HepG2 (cell line): ENCODE data around the gene ALOX5AP. TPM values are rescaled to one million over a fixed set of nuclear protein-coding genes. Genes with fewer than 3 reads are reported as not detected.

Experiments used
- ATAC-seq: fragments of 200-7000 bp; cut with Tn5 transposase; 3 replicates; pipeline ENCODE4 v1.9.1; 2020; ENCODE audit warnings: mild to moderate bottlenecking, moderate library complexity
- BruUV-seq: library from RNA; stranded (reverse); fragments of 400-500 nt; replicated peaks from 2 replicates; lab custom pipeline; 2021; lab: Mats Ljungman, UMichigan
- CTCF ChIA-PET: fragments of 300-600 bp; formaldehyde crosslinking; extraction: SDS; loops from one replicate; lab custom pipeline; 2021; ENCODE audit warnings: low total read pairs, inconsistent platforms, low intra/inter-chr PET ratio; lab: Yijun Ruan, JAX
- POLR2A ChIA-PET: fragments of 350-600 bp; sonication (Branson Sonifier 250); formaldehyde crosslinking; loops from one replicate; lab custom pipeline; 2020; ENCODE audit warnings: antibody characterized with exemption, inconsistent platforms; lab: Yijun Ruan, JAX
- DNase-seq: peaks from one replicate; pipeline ENCODE4 v3.0.0-alpha.2; 2015; ENCODE audit warnings: low spot score
- FAIRE-seq: peaks from 3 replicates; lab custom pipeline; 2011; peaks lifted over from hg19 to GRCh38; lab: Jason Lieb, UNC
- H2AFZ ChIP-seq: one replicate; pipeline ENCODE4 v1.6.1; 2011; ENCODE audit warnings: low read length, inconsistent platforms
- H3K27ac ChIP-seq: fragments of 300-600 bp; 3 replicates; pipeline ENCODE4 v1.8.0; 2011; ENCODE audit warnings: mixed run types, mild to moderate bottlenecking, mixed read lengths, low read length, inconsistent platforms; ENCODE audit not compliant: insufficient read depth; ENCODE audit errors: extremely low read length
- H3K27me3 ChIP-seq, 2 experiments: fragments of 200-600 bp in 1 of 2; 2 replicates in 1 of 2; 3 replicates in 1 of 2; pipeline versions ENCODE4 v1.6.0 to v1.8.0; 2011; ENCODE audit warnings: low read length in 2 of 2, mild to moderate bottlenecking in 2 of 2, moderate library complexity in 2 of 2, inconsistent platforms in 1 of 2; ENCODE audit not compliant: insufficient read depth in 2 of 2, control insufficient read depth in 1 of 2
- H3K36me3 ChIP-seq, 2 experiments: fragments of 200-600 bp in 1 of 2; replicated peaks in 1 of 2; 2 replicates in 1 of 2; 3 replicates in 1 of 2; pipeline versions ENCODE4 v1.5.1 to v1.8.0; 2011; ENCODE audit warnings: low read length in 2 of 2, inconsistent platforms in 1 of 2; ENCODE audit not compliant: insufficient read depth in 2 of 2, control insufficient read depth in 1 of 2
- H3K4me1 ChIP-seq: 2 replicates; pipeline ENCODE4 v1.5.1; 2012; ENCODE audit warnings: low read length, inconsistent platforms; ENCODE audit not compliant: insufficient read depth
- H3K4me2 ChIP-seq: 2 replicates; pipeline ENCODE4 v1.6.0; 2011; ENCODE audit warnings: low read depth, low read length, inconsistent platforms
- H3K4me3 ChIP-seq, 3 experiments: fragments of 200-600 bp in 1 of 3; sonication (generic), shearing (Covaris generic) in 1 of 3; replicated peaks in 1 of 3; 2 replicates each; pipeline ENCODE4 v1.5.1; 2011 to 2016; ENCODE audit warnings: low read length in 3 of 3, inconsistent platforms in 2 of 3, low read depth in 2 of 3, mild to moderate bottlenecking in 2 of 3, control low read depth in 1 of 3, mixed read lengths in 1 of 3; ENCODE audit not compliant: insufficient read depth in 1 of 3
- H3K79me2 ChIP-seq: one replicate; pipeline ENCODE4 v1.6.1; 2011; ENCODE audit warnings: low read length, inconsistent platforms; ENCODE audit not compliant: insufficient read depth
- H3K9ac ChIP-seq: 2 replicates; pipeline ENCODE4 v1.6.0; 2011; ENCODE audit warnings: mild to moderate bottlenecking, low read depth, low read length, inconsistent platforms; ENCODE audit not compliant: insufficient read depth
- H3K9me3 ChIP-seq: 2 replicates; pipeline ENCODE4 v1.5.1; 2012; ENCODE audit warnings: mild to moderate bottlenecking, low read length
- H4K20me1 ChIP-seq: 2 replicates; pipeline ENCODE4 v1.6.0; 2011; ENCODE audit warnings: inconsistent platforms, mild to moderate bottlenecking, low read length, moderate library complexity; ENCODE audit not compliant: insufficient read depth
- FOXJ3 ChIP-seq: sonication (generic); formaldehyde crosslinking; IDR thresholded peaks from 2 replicates; pipeline ENCODE4 v1.4.0; 2020; ENCODE audit warnings: missing genetic modification reagents, mild to moderate bottlenecking, borderline replicate concordance
- FOXO4 ChIP-seq: sonication (generic); formaldehyde crosslinking; conservative IDR thresholded peaks from 2 replicates; pipeline ENCODE4 v1.8.1; 2023; ENCODE audit warnings: missing genetic modification reagents
- HES4 ChIP-seq: sonication (generic); formaldehyde crosslinking; IDR thresholded peaks from 2 replicates; pipeline ENCODE4 v1.9.0; 2021; ENCODE audit warnings: mild to moderate bottlenecking, missing genetic modification reagents, borderline replicate concordance
- HNRNPUL1 ChIP-seq: fragments of 200-400 bp; formaldehyde crosslinking; IDR thresholded peaks from 2 replicates; pipeline ENCODE4 v1.6.1; 2017; ENCODE audit warnings: low read depth, mild to moderate bottlenecking, low read length, moderate library complexity
- KDM6A ChIP-seq: IDR thresholded peaks from 2 replicates; pipeline ENCODE4 v1.6.1; 2016; ENCODE audit warnings: low read depth
- POLR2A ChIP-seq, 2 experiments: IDR thresholded peaks; 2 replicates each; pipeline ENCODE4 v1.6.1; 2011; ENCODE audit warnings: low read depth in 2 of 2, low read length in 2 of 2, mild to moderate bottlenecking in 1 of 2, moderate library complexity in 1 of 2; ENCODE audit not compliant: insufficient read depth in 1 of 2
- SATB2 ChIP-seq: sonication (generic); formaldehyde crosslinking; IDR thresholded peaks from 2 replicates; pipeline ENCODE4 v1.5.0; 2020; ENCODE audit warnings: missing genetic modification reagents
- ZNF530 ChIP-seq: sonication (generic); formaldehyde crosslinking; IDR thresholded peaks from 2 replicates; pipeline ENCODE4 v1.5.0; 2020; ENCODE audit warnings: low read depth, mild to moderate bottlenecking, missing genetic modification reagents
- WGBS: methylation state at CpG from one replicate; pipeline ENCODE4 v1.1.6; 2017; ENCODE audit warnings: low lambda C conversion rate; 5-methylcytosine and 5-hydroxymethylcytosine counted together
- in situ Hi-C: cut with HindIII; loops from 2 replicates; pipeline ENCODE4 v1.10.0; 2017; ENCODE audit warnings: low pct_unique_long_range_greater_than_20kb; ENCODE audit not compliant: extremely low pct_ligation_motif_present
- intact Hi-C: fragments of 100-400 bp; cut with micrococcal nuclease; formaldehyde crosslinking; loops from one replicate; pipeline ENCODE4 v1.10.0; 2022; ENCODE audit not compliant: unreplicated experiment
- polyA plus RNA-seq, 8 experiments: library from polyadenylated mRNA; depleted of rRNA in 3 of 8; stranded (reverse) in 7 of 8; unstranded in 1 of 8; fragments of >200 nt; fragmentation: Illumina TruSeq in 4 of 8; extraction: Trizol in 4 of 8; gene quantifications; 2 replicates each; pipeline versions ENCODE4 v1.2.1 to v1.2.3, GENCODE V29; 2011 to 2016; ENCODE audit warnings: low read depth in 4 of 8, missing spikeins in 1 of 8, mixed read lengths in 1 of 8; ENCODE audit not compliant: insufficient read depth in 1 of 8
- total RNA-seq, 5 experiments: library from RNA; depleted of rRNA; stranded (reverse); fragments of >200 nt; fragmentation: Illumina TruSeq; extraction: Trizol; gene quantifications; 2 replicates each; pipeline ENCODE4 v1.2.3, GENCODE V29; 2016; ENCODE audit warnings: low read depth in 1 of 5

Gene ALOX5AP
- total and polyA plus RNA-seq, 2 of the 13 experiments (the other 11 are each of a cell fraction or from before 2014, with no cell fraction given), result 0.97 to 1.2 TPM

DNA sequence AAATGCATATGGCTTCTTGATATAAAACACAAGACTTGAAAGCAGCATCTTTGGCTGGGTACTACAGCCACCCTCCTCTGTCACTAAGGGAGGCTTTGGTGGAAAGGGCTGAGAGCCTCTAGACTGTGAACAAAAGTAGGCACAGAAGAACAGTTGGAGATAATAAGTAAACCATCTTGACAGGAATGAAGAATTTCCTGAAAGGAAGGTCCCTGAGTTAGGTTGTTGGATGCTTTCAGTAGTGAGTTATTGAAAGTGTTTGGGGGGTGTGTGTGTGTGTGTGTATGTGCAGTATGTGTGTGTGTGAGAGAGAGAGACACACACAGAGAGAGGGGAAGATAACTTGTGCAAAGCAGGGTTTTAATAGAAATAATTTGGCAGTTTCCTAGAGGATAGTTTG lies 38.2 kb downstream of the ALOX5AP start:
- no peak for FAIRE-seq
- peaks cover 0 to 5% of the 10 kb centered on the region in 2 experiments; a peak in 1 of 5 replicates for H3K27me3 ChIP-seq
- DNase-seq, result no peak
- H4K20me1 ChIP-seq, result no peaks in the 10 kb centered on the region
- CTCF ChIA-PET, result no interaction called here
- no peaks in the 10 kb centered on the region for H3K36me3 ChIP-seq
- H2AFZ ChIP-seq, result no peak overlapping the region
- no peak for TF ChIP-seq HES4
- TF ChIP-seq SATB2 (CRISPR knock-in tag), result no peak
- TF ChIP-seq FOXJ3 (CRISPR knock-in tag), result no peak
- no peak for TF ChIP-seq ZNF530 (CRISPR knock-in tag)
- no peak for TF ChIP-seq POLR2A (IDR thresholded peaks at IDR 0.05; ENCODE audit: insufficient read depth in 1 of 2, low read depth in 2 of 2, low read length in 2 of 2)
- no peak for TF ChIP-seq KDM6A (CRISPR knock-in tag)
- no peak for TF ChIP-seq HNRNPUL1
- TF ChIP-seq, all 625 proteins: peak for 0
- H3K79me2 ChIP-seq, result no peaks in the 10 kb centered on the region
- in situ Hi-C loops, result no loop called here
- no peak overlapping the region for H3K9ac ChIP-seq
- POLR2A ChIA-PET, result no interaction called here
- no peak overlapping the region for H3K27ac ChIP-seq
- H3K4me3 ChIP-seq, result no peak overlapping the region
- ATAC-seq, result no peak
- peaks cover 11% of the 10 kb centered on the region for H3K4me1 ChIP-seq
- H3K4me2 ChIP-seq, result no peak overlapping the region
- H3K9me3 ChIP-seq, result no peaks in the 10 kb centered on the region
- intact Hi-C loops, result no loop called here
- no TSS peak for BruUV-seq

DNA sequence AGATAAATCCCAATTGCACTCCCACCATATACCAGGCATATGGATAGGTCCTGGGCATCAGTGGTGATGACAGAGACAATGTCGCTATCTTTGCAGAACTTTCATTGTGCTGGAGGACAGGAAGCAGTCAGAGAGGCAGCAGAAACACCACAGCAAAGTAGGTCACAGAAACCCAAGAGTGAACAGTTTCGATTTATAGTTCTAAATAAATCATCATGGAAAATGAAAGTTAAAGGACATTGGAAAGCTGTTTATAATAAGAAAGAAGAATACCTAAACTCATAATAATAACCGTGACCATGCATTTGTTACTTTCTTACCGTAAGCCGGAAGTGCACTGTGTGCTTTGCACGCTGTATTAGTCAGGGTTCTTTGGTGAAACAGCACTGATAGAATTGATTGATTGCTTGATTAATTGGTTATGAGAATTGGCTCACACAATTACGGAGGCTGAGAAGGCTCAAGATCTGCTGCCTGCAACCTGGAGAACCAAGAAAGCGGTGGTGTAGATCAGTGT lies 38.9 kb downstream of the ALOX5AP start:
- no peaks in the 10 kb centered on the region for H4K20me1 ChIP-seq
- CTCF ChIA-PET, result no interaction called here
- H3K4me3 ChIP-seq, result no peak overlapping the region
- in situ Hi-C loops, result no loop called here
- FAIRE-seq (no peak), ATAC-seq (no peak), DNase-seq (no peak)
- 41% methylated on average over 8 of the region's 8 CpGs for WGBS
- no peak overlapping the region for H2AFZ ChIP-seq
- POLR2A ChIA-PET, result no interaction called here
- BruUV-seq, result no TSS peak
- H3K27ac ChIP-seq, result no peak overlapping the region
- no peaks in the 10 kb centered on the region for H3K36me3 ChIP-seq
- no peak overlapping the region for H3K9ac ChIP-seq
- peaks cover 0 to 5% of the 10 kb centered on the region in 2 experiments; a peak in 1 of 5 replicates for H3K27me3 ChIP-seq
- H3K4me2 ChIP-seq, result no peak overlapping the region
- peaks cover 11% of the 10 kb centered on the region for H3K4me1 ChIP-seq
- no peaks in the 10 kb centered on the region for H3K79me2 ChIP-seq
- TF ChIP-seq FOXO4 (CRISPR knock-in tag), result no peak
- H3K9me3 ChIP-seq, result no peaks in the 10 kb centered on the region
- intact Hi-C loops, result no loop called here
